Fibroblast of gingiva (primary cell): ENCODE results near the gene RBM6.
"Not testable (repeated sequence)": the region's sequence is repeated elsewhere in the genome, so short reads cannot be mapped to it uniquely, and the experiment has no call there.

Source experiments
- DNase-seq: peaks from one replicate; pipeline ENCODE4 v3.0.0-alpha.2; 2011; ENCODE audit warnings: low read depth

RBM6 gene

GRCh38 chr3:49939858-49940666 is at the start of gene RBM6:
Gene RBM6, plus strand, starts transcription at chr3:49940150. Its CDS starts 22,492 bp downstream, at chr3:49962642.
- DNase-seq: peak; percentile 98

GRCh38 chr3:49895791-49896190 is 44.2 kb upstream of the RBM6 start:
- DNase-seq: no peak

- no peak for DNase-seq
These were observed 43.6 kb upstream of the RBM6 start for GRCh38 chr3:49896345-49896744.

- no peak for DNase-seq
These were observed 41.0 kb upstream of the RBM6 start for GRCh38 chr3:49898991-49899390.

GRCh38 chr3:49899815-49900214 is 40.1 kb upstream of the RBM6 start:
- DNase-seq: no peak

GRCh38 chr3:49900491-49901153 is 39.3 kb upstream of the RBM6 start:
- DNase-seq: peak; percentile 73

- DNase-seq: peak; percentile 30
These were observed 38.3 kb upstream of the RBM6 start for GRCh38 chr3:49901366-49902339.

- DNase-seq: no peak
These were observed 37.2 kb upstream of the RBM6 start for GRCh38 chr3:49902511-49903345.

- DNase-seq: no peak
These were observed 36.2 kb upstream of the RBM6 start, which contains the start of gene MST1R for GRCh38 chr3:49903451-49904424. Gene MST1R, minus strand, starts transcription at chr3:49903873. Its CDS starts 264 bp downstream, at chr3:49903609.

- DNase-seq: not testable (repeated sequence)
These were observed 35.5 kb upstream of the RBM6 start for GRCh38 chr3:49904448-49904847.

- peak; percentile 37 for DNase-seq
These were observed 33.7 kb upstream of the RBM6 start for GRCh38 chr3:49906073-49906743.

GRCh38 chr3:49908373-49909199 is 31.4 kb upstream of the RBM6 start:
- DNase-seq: no peak

- DNase-seq: no peak
These were observed 29.4 kb upstream of the RBM6 start for GRCh38 chr3:49910409-49911123.

GRCh38 chr3:49911124-49911420 is 28.9 kb upstream of the RBM6 start:
- DNase-seq: no peak

GRCh38 chr3:49911611-49912010 is 28.3 kb upstream of the RBM6 start:
- no peak for DNase-seq

- no peak for DNase-seq
These were observed 27.1 kb upstream of the RBM6 start for GRCh38 chr3:49912881-49913281.

- no peak for DNase-seq
These were observed 25.0 kb upstream of the RBM6 start for GRCh38 chr3:49914906-49915305.

GRCh38 chr3:49916686-49917085 is 23.3 kb upstream of the RBM6 start:
- peak; percentile 52 for DNase-seq
